GM08714 (cell line): ENCODE measurements around the gene CNPY2.
"Not testable (repeated sequence)": the region's sequence is repeated elsewhere in the genome, so short reads cannot be mapped to it uniquely, and the experiment has no call there.

ENCODE experiments used
- H3K4me3 ChIP-seq: fragments of 200-500 bp; sonication (Bioruptor generic); 2 replicates; pipeline ENCODE4 v1.5.1; 2014; ENCODE audit warnings: mild to moderate bottlenecking, low read length, inconsistent platforms
- ZNF274 ChIP-seq: IDR thresholded peaks from 2 replicates; pipeline ENCODE4 v1.6.1; 2012; ENCODE audit warnings: mild to moderate bottlenecking, low read depth, low read length

The CNPY2 gene

GRCh38 chr12:56296295-56296694, 19.5 kb downstream of the CNPY2 start:
- TF ChIP-seq ZNF274 = no peak
- no peak overlapping the region for H3K4me3 ChIP-seq

GRCh38 chr12:56293795-56294194, 22.0 kb downstream of the CNPY2 start:
- no peak overlapping the region for H3K4me3 ChIP-seq

GRCh38 chr12:56288705-56289387, 26.9 kb downstream of the CNPY2 start:
- no peak overlapping the region for H3K4me3 ChIP-seq
- TF ChIP-seq ZNF274 = no peak

More at GRCh38 chr12:56293795-56294194, 22.0 kb downstream of the CNPY2 start:
- TF ChIP-seq ZNF274 = no peak

- TF ChIP-seq ZNF274 = no peak
- H3K4me3 ChIP-seq = no peak overlapping the region
These were observed 29.6 kb downstream of the CNPY2 start for GRCh38 chr12:56286044-56286830.

DNA sequence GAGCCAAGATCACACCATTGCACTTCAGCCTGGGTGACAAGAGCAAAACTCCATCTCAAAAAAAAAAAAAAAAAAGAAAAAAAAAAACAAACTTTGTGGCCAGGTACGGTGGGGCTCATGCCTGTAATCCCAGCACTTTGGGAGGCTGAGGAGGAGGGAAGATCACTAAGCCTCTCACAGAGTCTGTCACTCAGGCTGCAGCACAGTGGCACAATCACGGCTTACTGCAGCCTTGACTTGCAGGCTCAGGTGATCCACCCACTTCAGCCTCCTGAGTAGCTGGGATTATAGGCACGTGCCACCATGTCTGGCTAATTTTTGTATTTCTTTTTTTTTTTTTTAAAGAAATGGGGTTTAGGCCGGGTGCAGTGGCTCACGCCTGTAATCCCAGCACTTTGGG, 31.5 kb downstream of the CNPY2 start:
- not testable (repeated sequence) for H3K4me3 ChIP-seq

DNA sequence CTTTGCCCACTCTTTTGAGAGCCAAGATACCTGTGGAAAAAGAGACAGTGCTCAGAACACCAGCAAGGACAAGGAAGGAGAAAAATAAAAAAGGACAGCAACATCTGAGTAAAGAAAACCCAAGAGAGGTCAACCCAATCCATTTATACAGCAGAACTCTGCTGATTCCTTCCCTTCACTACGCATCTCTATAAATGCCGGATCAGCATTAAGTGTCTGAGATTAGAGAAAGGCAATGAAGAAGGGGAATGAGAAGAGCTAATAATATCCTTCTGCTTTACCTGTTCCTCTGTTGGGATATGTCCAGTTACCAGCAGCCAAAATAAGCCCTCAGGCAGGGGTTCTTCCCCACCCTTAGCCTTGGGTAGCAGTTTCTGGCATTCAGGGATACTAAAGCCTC, 33.2 kb downstream of the CNPY2 start:
- TF ChIP-seq ZNF274 = no peak
- H3K4me3 ChIP-seq = no peak overlapping the region

DNA sequence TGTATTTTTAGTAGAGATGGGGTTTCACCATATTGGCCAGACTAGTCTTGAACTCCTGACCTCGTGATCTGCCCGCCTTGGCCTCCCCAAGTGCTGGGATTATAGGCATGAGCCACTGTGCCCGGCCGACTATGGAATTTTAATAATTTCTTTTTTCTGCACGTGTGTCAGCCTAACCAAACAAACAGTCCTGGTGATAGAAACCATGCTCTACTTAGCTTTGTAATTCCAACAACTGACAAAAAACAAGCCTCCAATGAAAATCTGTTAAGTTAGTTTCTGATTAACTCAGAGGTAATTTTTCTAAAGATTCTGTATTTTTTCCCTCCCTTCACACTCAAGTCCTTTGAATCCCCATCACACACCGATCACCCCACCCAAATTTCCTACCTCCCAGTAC, 33.8 kb downstream of the CNPY2 start:
- no peak for TF ChIP-seq ZNF274
- H3K4me3 ChIP-seq = no peak overlapping the region

- no peak overlapping the region for H3K4me3 ChIP-seq
- TF ChIP-seq ZNF274 = no peak
These were observed 34.9 kb downstream of the CNPY2 start for GRCh38 chr12:56280849-56281248.

DNA sequence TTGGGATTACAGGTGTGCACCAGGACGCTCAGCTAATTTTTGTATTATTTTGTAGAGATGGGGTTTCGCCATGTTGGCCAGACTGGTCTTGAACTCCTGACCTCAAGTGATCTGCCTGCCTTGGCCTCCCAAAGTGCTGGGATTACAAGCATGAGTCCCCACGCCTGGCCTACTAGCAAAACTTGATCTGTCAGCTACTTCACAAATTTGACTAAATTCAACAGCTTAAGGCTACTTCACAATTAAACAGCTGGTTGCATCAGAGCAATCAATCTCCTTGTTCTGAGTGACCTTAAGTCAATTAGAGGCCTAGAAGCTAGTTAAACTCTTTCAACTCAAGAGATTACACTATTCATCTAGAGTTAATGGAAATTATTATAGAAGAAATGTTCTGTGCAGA, 36.9 kb downstream of the CNPY2 start:
- TF ChIP-seq ZNF274 = no peak

GRCh38 chr12:56274299-56274698, 41.5 kb downstream of the CNPY2 start:
- TF ChIP-seq ZNF274 = no peak
- H3K4me3 ChIP-seq = no peak overlapping the region

More for the DNA sequence above, 36.9 kb downstream of the CNPY2 start:
- H3K4me3 ChIP-seq = no peak overlapping the region

DNA sequence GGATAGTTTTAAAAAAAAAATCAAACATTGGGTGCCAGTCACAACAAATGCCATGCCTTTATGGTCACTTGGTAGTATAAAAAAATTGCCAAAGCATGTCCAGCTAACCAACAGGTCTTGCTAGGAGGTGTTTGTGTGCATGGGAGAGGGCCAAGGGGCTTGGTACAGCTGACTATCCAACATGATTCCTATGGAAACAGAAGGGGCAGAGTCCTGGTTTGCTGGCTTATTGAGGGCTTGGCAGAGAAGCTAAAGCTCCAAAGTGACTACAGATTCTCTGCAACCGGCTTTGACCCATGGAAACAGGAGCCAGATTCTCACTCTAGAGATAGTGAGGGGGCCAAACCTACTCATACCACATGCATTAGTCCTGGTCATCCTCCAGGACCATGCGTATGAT, 43.3 kb downstream of the CNPY2 start:
- H3K4me3 ChIP-seq = not testable (repeated sequence)

GRCh38 chr12:56271031-56271430, 44.8 kb downstream of the CNPY2 start:
- TF ChIP-seq ZNF274 = no peak
- H3K4me3 ChIP-seq = no peak overlapping the region

GRCh38 chr12:56267443-56268071, 48.2 kb downstream of the CNPY2 start:
- H3K4me3 ChIP-seq = peak overlapping the region; percentile 74
- no peak for TF ChIP-seq ZNF274

DNA sequence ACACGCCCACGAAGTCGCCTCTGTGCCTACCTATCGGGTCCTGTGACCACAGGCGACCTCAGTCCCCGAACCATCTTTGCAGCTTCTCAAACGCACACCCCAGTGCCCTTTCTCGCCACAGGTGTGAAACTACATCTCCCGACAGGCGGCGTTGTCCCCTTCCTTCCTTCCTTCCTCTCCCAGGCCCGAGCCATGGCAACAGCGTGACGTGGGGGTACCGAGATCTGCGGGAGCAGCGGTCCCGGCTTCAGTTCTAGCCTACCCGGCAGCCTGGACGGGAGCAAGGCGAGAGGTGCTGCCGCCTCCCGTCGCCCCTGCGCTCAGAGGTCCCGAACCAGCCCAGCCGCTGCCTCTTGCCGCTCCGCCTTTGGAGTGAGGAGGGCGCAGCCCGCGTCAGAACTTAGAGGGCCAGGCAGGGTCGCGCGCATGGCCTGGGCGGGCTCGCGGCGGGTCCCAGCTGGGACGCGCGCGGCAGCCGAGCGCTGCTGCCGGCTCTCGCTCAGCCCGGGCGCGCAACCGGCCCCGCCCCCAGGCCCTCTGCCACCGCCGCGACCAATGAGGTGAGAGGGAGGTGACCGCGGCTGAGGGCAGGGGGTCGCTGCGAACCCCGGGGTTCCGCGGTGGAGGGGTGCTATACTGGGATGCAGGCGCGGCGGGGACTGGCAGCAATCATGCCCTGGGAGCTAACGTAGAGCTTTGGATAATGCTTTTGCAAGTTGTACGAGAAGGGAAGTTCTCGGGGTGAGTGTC, 48.9 kb downstream of the CNPY2 start, which contains the start of gene COQ10A:
TSS of gene COQ10A (plus strand) at position 250 of the 750 bp plus-strand sequence. CDS start at position 427, 177 bp downstream.
- no peak for TF ChIP-seq ZNF274
- peak within 1 kb of the TSS; percentile 74 for H3K4me3 ChIP-seq

DNA sequence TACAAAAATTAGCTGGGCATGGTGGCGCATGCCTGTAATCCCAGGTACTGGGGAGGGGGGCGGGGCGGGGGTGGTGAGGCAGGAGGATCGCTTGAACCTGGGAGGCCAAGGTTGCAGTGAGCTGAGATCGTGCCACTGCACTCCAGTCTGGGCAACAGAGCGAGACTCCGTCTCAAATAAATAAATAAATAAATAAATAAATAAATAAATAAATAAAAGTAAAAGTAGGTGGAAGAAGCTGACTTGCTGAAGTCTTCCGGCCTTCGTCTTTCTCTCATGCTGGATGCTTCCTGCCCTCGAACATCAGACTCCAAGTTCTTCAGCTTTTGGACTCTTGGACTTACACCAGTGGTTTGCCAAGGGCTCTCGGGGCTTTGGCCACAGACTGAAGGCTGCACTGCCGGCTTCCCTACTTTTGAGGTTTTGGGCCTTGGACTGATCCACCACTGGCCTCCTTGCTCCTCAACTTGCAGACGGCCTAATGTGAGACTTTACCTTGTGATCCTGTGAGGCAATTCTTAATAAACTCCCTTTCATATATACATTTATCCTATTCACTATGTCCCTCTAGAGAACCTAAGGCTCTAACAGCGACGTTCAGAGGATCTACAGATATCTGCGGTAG, 49.6 kb downstream of the CNPY2 start:
- H3K4me3 ChIP-seq = peak overlapping the region; percentile 74

- H3K4me3 ChIP-seq = not testable (repeated sequence)
These were observed 52.8 kb downstream of the CNPY2 start for GRCh38 chr12:56262955-56263354.
